Rectal smooth muscle tissue (tissue), 1 donor: ENCODE measurements around the gene PGRMC1.
A peak's percentile ranks its signal among the peaks of the same experiment; 100 is the strongest.
"Not testable (repeated sequence)": the region's sequence is repeated elsewhere in the genome, so short reads cannot be mapped to it uniquely, and the experiment has no call there.

Experiments
- H3K27ac ChIP-seq: one replicate; pipeline ENCODE4 v1.7.0; 2013; ENCODE audit warnings: low read depth, low read length, inconsistent platforms
- H3K27me3 ChIP-seq: one replicate; pipeline ENCODE4 v1.7.0; 2013; ENCODE audit warnings: low read length; ENCODE audit not compliant: control insufficient read depth, insufficient read depth
- H3K36me3 ChIP-seq: one replicate; pipeline ENCODE4 v1.7.0; 2013; ENCODE audit warnings: low read length; ENCODE audit not compliant: control insufficient read depth, insufficient read depth
- H3K4me1 ChIP-seq: one replicate; pipeline ENCODE4 v1.7.0; 2013; ENCODE audit warnings: low read length; ENCODE audit not compliant: control insufficient read depth, insufficient read depth
- H3K4me3 ChIP-seq: one replicate; pipeline ENCODE4 v1.7.0; 2013; ENCODE audit warnings: low read length
- H3K9ac ChIP-seq: one replicate; pipeline ENCODE4 v1.7.0; 2013; ENCODE audit warnings: low read length

PGRMC1 gene

DNA sequence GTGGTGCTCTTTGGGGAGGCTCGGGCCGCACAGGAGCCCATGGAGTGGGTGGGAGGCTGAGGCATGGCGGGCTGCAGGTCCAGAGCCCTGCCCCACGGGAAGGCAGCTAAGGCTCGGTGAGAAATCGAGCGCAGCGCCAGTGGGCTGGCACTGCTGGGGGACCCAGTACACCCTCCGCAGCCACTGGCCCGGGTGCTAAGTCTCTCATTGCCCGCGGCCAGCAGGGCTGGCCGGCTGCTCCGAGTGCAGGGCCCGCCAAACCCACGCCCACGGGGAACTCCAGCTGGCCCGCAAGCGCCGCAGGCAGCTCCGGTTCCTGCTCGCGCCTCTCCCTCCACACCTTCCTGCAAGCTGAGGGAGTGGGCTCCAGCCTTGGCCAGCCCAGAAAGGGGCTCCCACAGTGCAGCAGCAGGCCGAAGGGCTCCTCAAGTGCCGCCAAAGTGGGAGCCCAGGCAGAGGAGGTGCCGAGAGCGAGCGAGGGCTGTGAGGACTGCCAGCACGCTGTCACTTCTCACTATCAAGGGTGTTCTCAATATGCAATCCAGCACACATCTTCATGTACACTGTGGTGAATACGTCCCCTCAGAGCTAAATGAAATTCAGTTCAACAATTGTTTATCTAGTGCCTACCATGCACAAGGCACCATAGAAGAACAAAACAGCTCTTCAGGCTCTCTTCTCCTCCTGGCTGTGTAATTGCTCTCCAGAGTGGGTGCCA, 25.0 kb upstream of the PGRMC1 start:
- H3K4me1 ChIP-seq, H3K9ac ChIP-seq, H3K4me3 ChIP-seq, H3K27me3 ChIP-seq, H3K36me3 ChIP-seq, H3K27ac ChIP-seq: not testable (repeated sequence)

GRCh38 chrX:119211649-119212014, 24.5 kb upstream of the PGRMC1 start:
- Histone ChIP-seq H3K4me3 (no peak overlapping the region), H3K27ac (no peak overlapping the region), H3K9ac (no peak overlapping the region), H3K36me3 (no peaks in the 10 kb centered on the region), H3K4me1 (no peaks in the 10 kb centered on the region), H3K27me3 (no peaks in the 10 kb centered on the region)

DNA sequence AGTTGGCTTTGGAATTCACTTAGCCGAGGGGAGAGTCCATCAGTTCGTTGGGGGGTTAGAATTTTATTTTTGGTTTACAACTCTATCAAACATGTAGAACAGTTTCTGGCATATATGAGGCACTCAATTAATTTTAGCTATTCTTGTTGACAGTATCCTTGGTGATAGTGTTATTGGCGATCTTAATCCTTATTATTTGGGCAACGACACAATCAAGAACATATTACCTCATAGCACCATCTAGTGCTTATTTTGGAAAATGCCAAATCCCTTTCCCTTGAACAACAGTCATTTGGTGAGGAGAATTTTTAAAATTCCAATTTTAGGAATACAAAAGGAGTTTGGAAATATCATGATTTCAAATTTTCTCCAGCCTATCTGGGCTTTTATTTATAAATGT, 17.9 kb upstream of the PGRMC1 start:
- no peak overlapping the region for H3K9ac ChIP-seq
- H3K27ac ChIP-seq: no peak overlapping the region
- no peaks in the 10 kb centered on the region for H3K4me1 ChIP-seq
- H3K36me3 ChIP-seq: no peaks in the 10 kb centered on the region
- no peak overlapping the region for H3K4me3 ChIP-seq
- H3K27me3 ChIP-seq: peaks cover 3% of the 10 kb centered on the region

GRCh38 chrX:119222932-119223331, 13.2 kb upstream of the PGRMC1 start:
- no peak overlapping the region for H3K4me3 ChIP-seq
- no peaks in the 10 kb centered on the region for H3K4me1 ChIP-seq
- H3K9ac ChIP-seq: no peak overlapping the region
- H3K27me3 ChIP-seq: peaks cover 9% of the 10 kb centered on the region
- H3K36me3 ChIP-seq: no peaks in the 10 kb centered on the region
- no peak overlapping the region for H3K27ac ChIP-seq

DNA sequence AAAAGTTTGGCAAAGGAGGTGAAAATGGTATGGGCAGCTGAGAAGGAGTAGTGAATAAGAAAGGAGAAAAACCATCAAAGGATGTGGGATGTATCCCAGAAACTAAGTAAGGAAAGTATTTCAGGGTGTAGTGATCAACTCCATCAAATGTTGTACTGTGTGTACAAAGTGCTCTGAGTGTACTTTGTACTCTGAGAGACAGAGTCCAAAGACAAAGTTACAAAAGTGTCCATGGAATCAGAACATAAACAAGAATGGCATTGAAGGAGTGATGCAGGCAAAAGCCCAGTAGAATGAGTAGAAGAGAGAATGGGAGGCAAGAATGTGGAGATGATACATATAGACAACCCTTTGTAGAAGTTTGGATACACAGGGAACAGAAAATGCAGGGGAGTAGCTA, 12.3 kb upstream of the PGRMC1 start:
- H3K36me3 ChIP-seq: no peaks in the 10 kb centered on the region
- H3K27me3 ChIP-seq: peaks cover 6% of the 10 kb centered on the region
- no peak overlapping the region for H3K27ac ChIP-seq
- H3K4me1 ChIP-seq: no peaks in the 10 kb centered on the region
- H3K4me3 ChIP-seq: no peak overlapping the region
- no peak overlapping the region for H3K9ac ChIP-seq

- H3K4me3 ChIP-seq: no peak overlapping the region
- H3K27ac ChIP-seq: no peak overlapping the region
- no peaks in the 10 kb centered on the region for H3K36me3 ChIP-seq
- H3K9ac ChIP-seq: no peak overlapping the region
- H3K27me3 ChIP-seq: peaks cover 6% of the 10 kb centered on the region
- H3K4me1 ChIP-seq: no peaks in the 10 kb centered on the region
These were observed 9.6 kb upstream of the PGRMC1 start for GRCh38 chrX:119226446-119226845.

DNA sequence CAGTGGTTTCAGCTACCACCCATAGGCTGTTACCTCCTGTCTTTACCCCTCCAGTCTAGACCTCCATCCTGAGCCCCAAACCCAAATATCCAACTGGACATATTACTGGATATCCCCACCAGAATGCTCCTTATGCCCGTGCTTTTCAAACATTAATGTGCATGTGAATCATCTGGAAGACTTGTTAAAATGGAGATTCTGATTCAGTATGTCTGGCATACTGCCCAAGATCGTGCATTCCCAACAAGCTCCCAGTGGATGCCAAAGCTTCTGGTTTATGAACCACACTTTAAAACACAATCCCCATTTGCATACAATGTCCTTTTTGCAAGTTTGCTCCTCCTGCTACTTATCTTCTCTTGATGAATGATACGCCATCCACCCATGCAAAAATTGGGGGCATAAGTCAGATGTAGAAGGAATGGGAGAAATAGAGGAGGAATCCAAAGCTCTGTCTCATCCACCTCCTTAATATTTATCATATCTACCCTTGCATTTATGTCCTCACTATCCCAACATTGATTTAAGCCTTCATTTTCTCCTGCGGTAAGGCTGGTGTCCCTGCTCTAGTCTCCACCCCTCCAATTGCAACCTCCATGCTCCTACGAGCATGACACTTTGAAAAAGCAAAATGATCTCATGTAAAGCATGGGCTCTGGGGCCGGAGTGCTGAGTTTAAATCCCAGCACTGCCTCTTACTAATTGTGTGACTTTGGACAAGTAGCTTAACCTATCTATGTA, 7.4 kb upstream of the PGRMC1 start:
- Histone ChIP-seq H3K9ac (no peak overlapping the region), H3K36me3 (no peaks in the 10 kb centered on the region), H3K27me3 (peaks cover 6% of the 10 kb centered on the region), H3K27ac (no peak overlapping the region), H3K4me1 (no peaks in the 10 kb centered on the region), H3K4me3 (no peak overlapping the region)

- H3K36me3 ChIP-seq: no peaks in the 10 kb centered on the region
- H3K27me3 ChIP-seq: peaks cover 6% of the 10 kb centered on the region
These were observed 6.9 kb upstream of the PGRMC1 start for GRCh38 chrX:119229253-119229615.

DNA sequence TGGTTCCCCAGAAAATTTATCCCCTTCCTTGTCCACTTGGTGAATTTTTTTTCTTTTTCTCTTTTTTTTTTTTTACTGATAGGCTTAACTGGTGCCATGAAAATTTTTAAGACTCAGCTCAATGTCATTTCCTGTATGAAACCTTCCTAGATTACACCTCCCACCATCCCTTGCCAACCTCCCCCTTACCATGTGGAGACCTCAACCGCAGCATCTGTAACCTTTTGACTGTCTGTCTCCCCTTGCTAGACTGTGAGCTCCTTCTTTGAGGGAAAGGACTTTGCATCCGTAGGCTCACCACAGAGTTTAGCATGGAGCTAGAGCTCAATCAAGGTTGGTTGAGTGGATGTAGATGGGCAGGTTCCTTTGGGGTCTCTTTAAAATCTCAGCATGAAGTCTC, 5.2 kb upstream of the PGRMC1 start:
- no peaks in the 10 kb centered on the region for H3K4me1 ChIP-seq
- H3K27me3 ChIP-seq: peaks cover 3% of the 10 kb centered on the region
- no peak overlapping the region for H3K27ac ChIP-seq
- H3K4me3 ChIP-seq: no peak overlapping the region
- no peaks in the 10 kb centered on the region for H3K36me3 ChIP-seq
- no peak overlapping the region for H3K9ac ChIP-seq

More at GRCh38 chrX:119229253-119229615, 6.9 kb upstream of the PGRMC1 start:
- Histone ChIP-seq H3K27ac (no peak overlapping the region), H3K4me1 (no peaks in the 10 kb centered on the region), H3K9ac (no peak overlapping the region), H3K4me3 (no peak overlapping the region)

- no peaks in the 10 kb centered on the region for H3K36me3 ChIP-seq
- no peak overlapping the region for H3K4me3 ChIP-seq
- peaks cover 3% of the 10 kb centered on the region for H3K27me3 ChIP-seq
- no peak overlapping the region for H3K9ac ChIP-seq
- H3K4me1 ChIP-seq: no peaks in the 10 kb centered on the region
- no peak overlapping the region for H3K27ac ChIP-seq
These were observed 4.1 kb upstream of the PGRMC1 start for GRCh38 chrX:119231936-119232445.

DNA sequence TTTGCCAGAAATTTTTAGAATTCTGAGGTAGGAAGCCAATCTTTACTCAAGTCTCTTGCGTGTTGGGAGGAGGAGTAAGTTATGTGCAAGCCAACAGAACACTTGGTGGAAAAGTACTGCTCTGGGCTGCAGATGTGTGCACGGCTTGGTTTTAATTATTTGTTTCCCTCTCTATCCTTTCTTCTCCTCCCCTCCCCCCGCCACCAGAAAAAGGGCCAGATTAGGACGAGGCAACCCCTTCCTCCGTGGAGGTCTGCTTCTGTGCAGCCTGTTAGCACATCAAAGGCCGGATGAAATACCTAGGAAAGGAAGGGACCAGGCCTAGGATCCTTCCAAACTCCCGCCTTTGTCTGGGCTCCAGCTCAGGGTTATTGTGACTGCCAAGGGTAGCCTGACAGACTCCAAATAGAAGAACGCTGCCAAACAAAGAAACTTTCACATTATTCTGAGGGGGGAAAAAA, 1.0 kb upstream of the PGRMC1 start:
- no peaks in the 10 kb centered on the region for H3K36me3 ChIP-seq
- H3K27me3 ChIP-seq: no peaks in the 10 kb centered on the region
- no peaks in the 10 kb centered on the region for H3K4me1 ChIP-seq
- no peak overlapping the region for H3K9ac ChIP-seq
- peak overlapping the region; percentile 71 for H3K27ac ChIP-seq
- no peak overlapping the region for H3K4me3 ChIP-seq

DNA sequence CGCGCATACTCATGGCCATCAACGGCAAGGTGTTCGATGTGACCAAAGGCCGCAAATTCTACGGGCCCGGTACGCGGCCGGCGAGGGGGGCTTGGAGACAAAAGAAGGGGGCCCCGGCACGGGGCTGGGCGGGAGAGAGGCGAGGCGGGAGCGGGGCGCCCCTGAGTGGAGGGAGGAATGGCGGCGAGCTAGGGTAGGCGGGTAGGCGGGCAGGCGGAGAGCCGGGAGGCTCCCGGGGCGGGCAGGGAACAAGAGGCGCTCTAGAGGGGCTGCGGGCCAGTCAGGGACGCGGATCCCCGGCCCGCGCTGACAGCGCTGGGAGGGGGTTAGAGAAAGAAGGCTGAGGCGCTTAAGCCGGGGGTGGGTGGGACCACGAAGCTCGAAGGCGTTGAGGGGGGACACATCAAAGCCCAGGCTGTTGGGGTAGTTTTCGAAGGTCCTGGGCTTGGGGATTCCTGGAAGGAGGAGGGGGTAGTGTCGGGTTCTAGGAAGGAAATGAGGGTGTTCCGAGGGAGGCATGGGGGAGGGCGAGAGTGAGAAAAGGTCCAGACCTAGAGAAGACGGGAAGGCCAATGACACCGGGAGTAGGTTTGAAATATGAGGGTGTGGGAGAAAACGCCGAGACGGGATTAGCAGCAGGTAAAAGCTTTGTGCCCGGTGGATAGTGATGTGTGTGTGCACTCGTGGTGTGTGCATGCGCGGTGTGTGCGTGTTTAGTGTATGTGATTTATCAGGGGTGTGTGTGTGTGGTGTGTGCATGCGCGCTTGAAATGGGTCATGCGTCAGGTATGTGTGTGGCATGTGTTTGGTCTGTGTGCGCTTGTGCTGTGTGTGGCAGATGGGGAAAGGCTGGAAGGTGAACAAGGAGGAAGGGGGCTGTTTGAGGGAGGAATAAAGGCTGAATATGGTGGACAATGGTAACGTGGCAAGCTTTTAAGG, 807 bp downstream of the PGRMC1 start:
- Histone ChIP-seq H3K9ac (peak overlapping the region; percentile 66), H3K4me1 (no peaks in the 10 kb centered on the region), H3K27ac (peak overlapping the region; percentile 86), H3K4me3 (peak overlapping the region; percentile 74), H3K27me3 (no peaks in the 10 kb centered on the region), H3K36me3 (no peaks in the 10 kb centered on the region)
